Activated T-cell treated with anti-CD3 and anti-CD28 coated beads, Interleukin-2, amount 50 U/mL, for 1 hour (primary cell): ENCODE measurements around the gene SORL1-AS1.

Experiments
- DNase-seq: peaks from one replicate; pipeline ENCODE4 v3.0.0-alpha.2; 2020

The SORL1-AS1 gene

DNA sequence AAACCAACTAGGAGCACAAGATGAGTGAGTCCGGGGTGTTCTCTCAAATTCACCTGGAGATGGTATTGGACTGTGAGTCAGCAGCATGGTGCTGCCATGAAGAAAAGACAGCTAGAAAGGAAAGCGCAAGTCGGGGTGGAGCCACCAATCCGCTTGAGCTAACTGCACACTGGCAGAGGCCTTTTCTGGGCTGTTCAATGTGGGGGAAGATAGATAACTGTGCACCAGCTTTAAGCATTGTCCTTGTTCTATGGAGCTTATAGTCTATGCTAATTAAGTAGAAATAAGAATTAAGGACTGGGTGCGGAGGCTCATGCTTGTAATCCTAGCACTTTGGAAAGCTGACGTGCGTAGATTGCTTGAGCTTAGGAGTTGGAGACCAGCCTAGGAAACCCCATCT, 21.9 kb upstream of the SORL1-AS1 start:
- no peak for DNase-seq

DNA sequence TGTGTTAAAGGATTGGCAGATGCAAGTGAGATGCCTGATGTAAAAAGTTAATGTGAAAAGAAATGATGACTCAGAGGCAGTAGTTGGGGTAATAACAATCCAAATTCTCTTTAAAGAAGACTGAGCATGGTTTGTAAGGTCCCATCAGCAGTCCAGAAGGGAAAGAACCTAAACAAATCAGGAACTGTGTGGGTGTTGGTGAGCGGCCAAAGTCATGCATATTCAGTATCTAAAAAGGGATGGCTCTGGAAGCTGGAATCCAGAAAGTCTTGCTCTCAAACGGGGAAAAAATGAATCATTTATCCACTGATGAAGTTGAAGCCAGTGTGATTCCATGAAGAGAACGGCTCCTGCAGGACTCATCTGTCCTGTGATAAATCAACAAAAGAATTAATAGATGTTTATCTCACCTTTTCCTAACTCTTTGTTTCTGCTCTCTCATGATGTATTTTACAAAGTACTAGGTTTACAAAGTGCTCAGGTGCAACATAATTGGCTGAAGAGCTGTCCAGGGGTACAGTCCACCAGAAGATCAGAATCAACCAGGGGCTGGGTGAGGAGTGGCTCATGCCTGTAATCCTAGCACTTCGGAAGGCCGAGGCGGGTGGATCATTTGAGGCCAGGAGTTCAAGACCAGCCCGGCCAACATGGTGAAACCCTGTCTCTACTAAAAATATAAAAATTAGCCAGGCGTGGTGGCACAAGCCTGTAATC, 20.5 kb upstream of the SORL1-AS1 start:
- DNase-seq, result no peak

DNA sequence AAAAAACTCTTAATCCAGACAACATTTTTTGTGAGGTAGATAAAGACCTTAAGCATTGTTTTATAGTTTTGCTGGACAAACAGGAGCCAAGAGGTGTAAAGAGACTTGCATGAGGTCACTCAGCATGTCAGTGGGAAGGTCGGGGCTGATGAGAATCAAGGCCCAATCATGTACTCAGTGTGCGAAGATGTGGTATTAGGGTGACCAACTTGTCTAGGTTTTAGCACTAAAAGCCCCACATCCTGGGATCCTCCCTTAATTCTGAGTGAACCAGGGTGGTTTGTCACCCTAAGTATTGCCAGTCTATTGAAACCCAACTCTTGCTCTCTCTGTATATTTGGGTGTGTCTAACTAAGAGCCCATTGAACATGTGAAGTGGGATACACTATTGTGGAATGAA, 19.5 kb upstream of the SORL1-AS1 start:
- no peak for DNase-seq

DNA sequence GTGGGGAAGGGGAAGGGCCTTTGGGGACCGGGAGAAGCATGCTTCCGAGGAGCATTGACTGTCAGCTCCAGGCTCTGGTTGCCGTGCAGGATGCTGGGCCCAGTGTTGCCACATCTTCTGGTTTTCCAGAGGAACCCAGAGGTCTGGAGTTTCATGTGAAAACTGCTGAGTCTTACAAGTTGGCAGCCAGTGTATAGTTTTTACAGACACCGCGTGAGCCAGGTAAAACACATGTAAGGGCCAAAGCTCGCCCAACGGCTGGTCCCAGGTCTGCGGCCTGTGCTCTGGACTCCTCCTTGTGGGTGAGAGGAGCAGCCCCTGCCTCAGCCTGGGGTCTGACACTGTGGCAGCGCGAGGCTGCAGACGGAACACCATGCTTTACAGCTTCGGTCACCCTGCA, 18.4 kb upstream of the SORL1-AS1 start:
- no peak for DNase-seq

GRCh38 chr11:121469910-121470309, 17.1 kb upstream of the SORL1-AS1 start:
- DNase-seq, result no peak

- DNase-seq, result peak; percentile 77
These were observed 15.2 kb upstream of the SORL1-AS1 start for GRCh38 chr11:121467965-121468364.

GRCh38 chr11:121467471-121467870, 14.7 kb upstream of the SORL1-AS1 start:
- no peak for DNase-seq

DNA sequence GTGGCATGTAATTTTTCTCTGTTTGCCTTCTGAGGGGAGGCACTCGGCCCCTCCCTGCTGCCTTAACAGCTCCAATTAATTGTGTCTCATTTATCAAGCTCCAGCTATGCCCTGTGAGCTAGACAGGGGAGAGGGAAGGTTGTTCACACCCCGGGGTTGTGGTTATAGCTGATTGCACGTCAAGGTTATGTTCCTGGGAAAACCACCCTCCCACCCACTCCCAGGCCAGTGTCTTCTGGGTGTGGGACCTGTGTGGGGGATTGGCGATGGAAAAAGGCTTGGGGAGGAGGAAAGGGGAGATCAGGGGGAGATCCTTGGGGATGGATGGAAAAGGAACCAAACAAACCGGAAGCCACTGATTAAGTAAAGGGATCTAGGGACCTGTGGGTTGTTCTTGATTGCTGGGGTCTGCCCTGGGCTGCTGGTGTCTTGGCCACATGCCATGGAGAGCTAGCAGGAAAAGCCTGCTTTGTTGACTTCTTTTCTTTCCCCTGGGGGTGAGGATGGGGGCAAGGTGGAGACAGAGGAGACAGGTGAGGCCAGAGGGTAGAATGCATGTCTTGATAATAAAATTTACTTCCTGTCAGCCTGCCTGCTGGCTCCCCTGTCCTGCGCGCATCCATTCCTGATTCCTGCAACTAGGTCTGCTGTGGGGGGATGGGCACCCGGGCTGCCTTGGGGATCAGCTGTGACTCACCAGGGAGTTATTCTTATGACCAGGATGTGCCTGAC, 13.5 kb upstream of the SORL1-AS1 start:
- peak; percentile 52 for DNase-seq

- no peak for DNase-seq
These were observed 12.9 kb upstream of the SORL1-AS1 start for GRCh38 chr11:121465709-121466062.

- peak; percentile 82 for DNase-seq
These were observed 11.7 kb upstream of the SORL1-AS1 start for GRCh38 chr11:121464352-121464946.

DNA sequence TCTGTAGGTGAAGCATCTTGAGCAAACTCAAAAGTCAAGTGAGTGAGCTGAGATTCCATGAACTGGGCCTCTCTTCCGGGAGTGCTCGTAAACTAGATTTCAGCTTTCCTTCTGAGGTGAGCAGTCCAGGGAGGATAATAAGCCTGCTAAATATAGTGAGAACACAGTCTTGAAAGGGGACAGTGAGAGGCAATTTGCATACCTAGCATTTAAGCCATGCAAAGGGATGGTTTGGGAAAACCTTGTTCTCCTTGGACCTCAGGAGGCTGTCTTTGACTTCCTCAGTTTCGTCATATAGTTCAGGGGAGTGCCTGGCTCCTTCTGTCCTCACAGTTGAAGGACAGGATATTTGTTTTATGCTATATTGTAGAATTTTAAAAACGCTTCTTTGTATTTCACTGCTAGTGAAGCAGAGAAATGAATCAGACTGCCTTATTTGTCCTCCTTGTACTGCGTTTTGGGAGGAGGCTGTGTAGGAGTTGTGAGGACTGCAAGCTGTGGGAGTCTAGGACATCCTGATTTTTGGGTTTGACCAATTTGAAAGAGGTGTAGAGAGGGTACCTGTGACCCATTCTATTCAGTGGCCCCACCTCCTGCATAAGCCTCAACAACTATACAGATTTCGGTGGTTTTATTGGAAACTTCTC, 11.0 kb upstream of the SORL1-AS1 start:
- DNase-seq, result no peak

DNA sequence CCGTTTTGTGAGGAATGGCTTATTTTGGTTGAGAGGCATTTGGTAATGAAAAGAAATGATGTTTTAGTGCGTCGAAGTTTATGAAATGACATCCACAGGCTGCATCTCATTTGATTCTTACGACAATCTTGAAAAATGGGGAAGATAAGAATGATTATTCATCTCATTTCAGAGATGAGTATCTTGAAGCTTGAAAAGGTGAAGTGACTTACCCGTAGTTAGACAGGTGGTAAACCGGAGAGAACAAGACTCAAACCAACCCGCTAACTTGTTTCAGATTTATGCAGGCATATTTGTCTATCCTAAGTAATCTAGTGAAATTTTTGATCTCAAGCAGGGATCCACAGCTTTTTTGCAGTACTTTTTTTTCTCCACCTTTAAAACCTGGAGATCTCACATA, 9.1 kb upstream of the SORL1-AS1 start:
- no peak for DNase-seq

GRCh38 chr11:121460941-121461514, 8.3 kb upstream of the SORL1-AS1 start:
- DNase-seq, result no peak

DNA sequence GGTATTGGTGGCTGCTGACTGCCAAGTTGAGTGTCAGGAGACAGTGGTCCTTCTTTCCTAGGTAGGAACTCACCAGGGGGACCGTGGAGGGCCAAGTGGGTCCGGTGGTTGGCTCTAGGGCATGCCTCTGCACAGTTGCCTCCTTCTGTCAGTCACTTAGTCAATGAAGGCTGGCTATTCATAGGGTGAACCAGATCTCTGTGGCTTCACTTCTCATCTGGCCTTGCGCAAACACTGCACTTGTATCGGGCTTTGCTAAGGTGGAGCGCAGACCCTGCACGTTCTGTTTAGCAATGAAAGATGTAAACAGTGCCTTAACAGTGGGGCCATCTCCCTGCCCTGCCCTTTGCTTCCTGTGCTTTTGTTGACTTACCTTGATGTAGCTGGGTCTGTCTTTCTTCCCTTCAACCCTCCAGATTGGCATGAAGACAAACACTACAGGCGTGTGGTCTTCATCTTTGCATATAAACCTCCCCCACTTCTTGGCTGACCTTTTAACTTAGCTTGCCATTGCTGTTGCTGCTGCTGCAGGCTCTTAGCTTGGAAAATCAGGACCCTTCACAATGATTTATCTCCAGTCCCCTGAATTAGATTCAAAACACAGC, 6.7 kb upstream of the SORL1-AS1 start:
- DNase-seq, result no peak

DNA sequence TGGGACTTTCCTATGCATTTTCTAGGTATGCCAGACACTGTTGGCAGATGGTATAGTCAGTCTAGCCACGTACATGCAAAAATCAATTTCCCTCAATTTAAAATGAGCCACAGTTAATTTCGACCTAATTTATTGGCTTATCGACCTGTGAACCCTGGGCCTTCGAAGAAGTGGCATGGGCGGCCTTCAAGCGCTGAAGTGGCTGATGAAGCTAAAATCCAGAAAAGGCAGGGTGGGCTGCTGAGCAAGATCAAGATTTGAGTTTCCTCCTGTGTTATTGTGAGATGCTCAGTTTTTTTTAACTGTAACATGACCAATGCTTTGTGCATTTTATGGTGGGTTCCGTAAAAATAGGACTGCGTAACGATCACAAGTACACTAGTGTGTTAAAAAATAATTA, 5.8 kb upstream of the SORL1-AS1 start:
- DNase-seq, result no peak

- DNase-seq, result no peak
These were observed 4.2 kb upstream of the SORL1-AS1 start for GRCh38 chr11:121456816-121457431.

DNA sequence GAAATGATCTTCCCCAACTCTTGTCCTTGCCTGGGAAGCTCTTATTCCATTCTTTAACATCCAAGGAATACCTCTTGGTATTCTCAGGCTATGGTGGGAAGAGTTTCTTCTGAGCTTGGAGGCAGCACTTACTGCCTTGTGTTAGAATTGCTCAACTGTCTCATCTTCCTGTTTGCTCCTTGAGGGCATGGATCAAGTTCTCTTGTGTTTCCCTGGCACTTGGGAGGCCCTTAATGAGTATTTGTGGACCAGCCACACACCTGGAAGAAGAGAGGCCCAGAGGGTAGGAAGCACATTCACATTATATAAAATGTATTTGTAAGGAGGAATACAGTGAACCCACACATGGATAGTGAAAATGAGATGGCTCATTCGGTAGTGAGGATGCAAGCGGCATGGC, 3.4 kb upstream of the SORL1-AS1 start:
- no peak for DNase-seq

DNA sequence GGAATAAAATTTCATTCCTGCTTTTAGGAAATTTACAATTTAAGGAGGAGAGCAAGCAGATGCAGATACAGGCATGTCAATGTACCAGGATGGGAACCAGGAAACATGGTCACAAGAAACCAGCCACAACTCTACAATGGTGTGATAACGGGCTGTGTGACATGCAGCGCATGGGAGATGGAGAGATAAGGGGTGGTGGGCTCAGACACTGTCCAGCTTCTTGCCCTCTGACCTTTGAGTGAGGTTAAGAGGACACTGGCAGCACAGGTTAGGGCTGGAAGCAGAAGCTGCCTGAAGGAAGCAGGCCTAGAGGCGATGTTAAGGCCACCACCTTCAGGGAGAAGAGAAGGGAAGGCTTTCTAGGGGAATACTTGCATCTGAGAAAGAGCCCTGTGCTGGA, 2.3 kb upstream of the SORL1-AS1 start:
- DNase-seq, result no peak

DNA sequence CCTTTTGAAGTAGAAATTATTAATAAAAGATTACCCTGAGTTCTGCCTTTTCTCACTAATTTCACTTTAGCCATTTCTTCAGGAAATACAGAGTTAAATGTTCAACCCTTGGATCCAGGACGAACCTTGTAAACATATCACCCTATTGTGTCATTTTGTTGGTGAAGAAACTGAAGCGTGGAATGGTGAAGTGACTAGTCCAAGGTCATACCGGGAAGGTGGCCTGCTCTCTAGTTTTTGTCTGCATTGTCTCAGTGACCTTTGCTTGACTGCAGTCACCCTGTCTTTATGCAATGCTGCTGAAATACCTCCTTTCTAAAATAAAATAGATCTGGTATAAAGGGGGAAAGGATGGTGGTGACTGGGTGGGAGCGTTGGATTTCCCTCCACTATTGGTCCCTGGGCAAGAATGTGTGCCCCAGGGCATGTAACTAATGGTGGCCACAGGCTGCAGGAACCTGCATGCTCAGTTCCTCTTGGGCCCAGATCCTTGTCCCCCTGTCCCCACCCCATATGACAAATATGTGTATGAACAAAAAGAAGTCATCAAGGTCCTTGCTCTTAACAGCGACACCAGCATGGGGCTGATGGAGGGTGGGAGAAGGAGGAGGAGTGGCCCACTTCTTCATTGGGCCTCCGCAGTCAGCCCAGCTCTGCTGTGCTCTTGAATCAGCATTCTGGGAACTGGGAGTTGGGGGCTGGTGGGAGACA, 977 bp upstream of the SORL1-AS1 start:
- no peak for DNase-seq

DNA sequence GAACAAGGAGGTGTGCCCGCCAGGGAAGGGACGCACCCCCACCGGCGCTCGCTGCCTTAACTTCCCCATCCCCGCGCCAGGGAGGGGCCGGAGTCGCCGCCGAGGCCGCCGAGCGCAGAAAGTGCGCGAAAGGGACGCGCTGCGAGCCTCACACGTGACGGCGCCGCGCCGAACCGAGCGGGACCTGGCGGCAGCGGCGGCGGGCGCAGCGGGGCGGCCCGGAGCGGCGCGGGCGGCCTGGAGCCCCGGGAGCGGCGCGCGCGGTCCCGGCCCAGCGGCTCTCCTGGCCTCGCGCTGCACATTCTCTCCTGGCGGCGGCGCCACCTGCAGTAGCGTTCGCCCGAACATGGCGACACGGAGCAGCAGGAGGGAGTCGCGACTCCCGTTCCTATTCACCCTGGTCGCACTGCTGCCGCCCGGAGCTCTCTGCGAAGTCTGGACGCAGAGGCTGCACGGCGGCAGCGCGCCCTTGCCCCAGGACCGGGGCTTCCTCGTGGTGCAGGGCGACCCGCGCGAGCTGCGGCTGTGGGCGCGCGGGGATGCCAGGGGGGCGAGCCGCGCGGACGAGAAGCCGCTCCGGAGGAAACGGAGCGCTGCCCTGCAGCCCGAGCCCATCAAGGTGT, 670 bp downstream of the SORL1-AS1 start, which contains the start of gene SORL1:
SORL1 (plus strand) TSS at position 329 of the 623 bp plus-strand sequence; CDS start at position 347, 18 bp downstream.
- peak; percentile 83 for DNase-seq
